WI38 (cell line): ENCODE measurements around the gene ASCC1.

Source experiments
- H3K4me3 ChIP-seq: 2 replicates; pipeline ENCODE4 v1.5.1; 2011; ENCODE audit warnings: low read depth, mild to moderate bottlenecking, control low read depth, low read length
- CTCF ChIP-seq: IDR thresholded peaks from 2 replicates; pipeline ENCODE4 v1.5.1; 2012; ENCODE audit warnings: low read depth, mild to moderate bottlenecking, control low read depth, low read length

ASCC1 gene, protein sequence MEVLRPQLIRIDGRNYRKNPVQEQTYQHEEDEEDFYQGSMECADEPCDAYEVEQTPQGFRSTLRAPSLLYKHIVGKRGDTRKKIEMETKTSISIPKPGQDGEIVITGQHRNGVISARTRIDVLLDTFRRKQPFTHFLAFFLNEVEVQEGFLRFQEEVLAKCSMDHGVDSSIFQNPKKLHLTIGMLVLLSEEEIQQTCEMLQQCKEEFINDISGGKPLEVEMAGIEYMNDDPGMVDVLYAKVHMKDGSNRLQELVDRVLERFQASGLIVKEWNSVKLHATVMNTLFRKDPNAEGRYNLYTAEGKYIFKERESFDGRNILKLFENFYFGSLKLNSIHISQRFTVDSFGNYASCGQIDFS

GRCh38 chr10:72215611-72216549 is at the start of gene ASCC1, which contains the start of gene ANAPC16:
Gene ASCC1 (minus strand): TSS chr10:72216276. CDS start chr10:72213298, 2,978 bp downstream.
Gene ANAPC16 (plus strand): TSS chr10:72216012. CDS start chr10:72223915, 7,903 bp downstream.
- no peak for TF ChIP-seq CTCF
- H3K4me3 ChIP-seq: peak within 1 kb of the TSS; percentile 86

DNA sequence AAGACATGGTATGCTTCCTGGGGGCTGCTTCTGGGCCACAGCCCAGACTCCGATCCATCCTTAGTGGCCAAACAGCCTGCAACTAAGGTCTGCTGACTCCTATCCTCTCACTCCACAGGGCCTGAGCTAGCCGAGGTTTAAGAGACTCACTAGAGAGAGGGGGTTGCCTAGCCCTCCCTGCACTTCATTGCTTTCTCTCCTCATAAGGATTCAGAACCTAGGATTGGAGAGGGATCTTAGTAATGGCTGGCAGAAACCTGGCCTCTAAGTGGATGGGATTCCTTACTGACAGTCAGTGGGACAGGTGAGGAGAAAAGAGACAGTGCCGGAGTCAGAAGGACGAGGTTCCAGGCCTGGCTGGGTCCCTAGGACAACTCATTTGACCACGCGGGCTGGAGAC is 49.4 kb upstream of the ASCC1 start:
- no peak for TF ChIP-seq CTCF
- H3K4me3 ChIP-seq: no peak overlapping the region

DNA sequence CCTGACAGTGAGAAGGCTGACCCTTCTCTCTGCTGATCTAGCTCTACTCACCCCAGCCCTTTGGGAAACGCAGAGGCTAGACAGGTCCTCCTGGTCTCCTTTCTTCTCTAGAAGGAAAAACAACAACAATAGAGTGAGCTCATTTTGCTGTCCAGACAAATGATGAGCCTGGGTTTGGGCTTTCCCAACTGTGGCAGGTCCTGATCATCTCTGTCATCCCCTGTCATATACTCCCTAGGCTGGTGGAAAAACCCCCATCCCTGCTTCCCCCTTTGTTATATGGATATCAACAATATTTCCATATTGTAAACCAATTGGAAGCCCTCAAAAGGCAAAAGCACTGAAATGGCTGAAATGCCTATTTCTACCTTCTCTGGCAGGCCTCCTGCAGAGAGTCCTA is 48.5 kb upstream of the ASCC1 start:
- TF ChIP-seq CTCF: no peak
- H3K4me3 ChIP-seq: no peak overlapping the region

DNA sequence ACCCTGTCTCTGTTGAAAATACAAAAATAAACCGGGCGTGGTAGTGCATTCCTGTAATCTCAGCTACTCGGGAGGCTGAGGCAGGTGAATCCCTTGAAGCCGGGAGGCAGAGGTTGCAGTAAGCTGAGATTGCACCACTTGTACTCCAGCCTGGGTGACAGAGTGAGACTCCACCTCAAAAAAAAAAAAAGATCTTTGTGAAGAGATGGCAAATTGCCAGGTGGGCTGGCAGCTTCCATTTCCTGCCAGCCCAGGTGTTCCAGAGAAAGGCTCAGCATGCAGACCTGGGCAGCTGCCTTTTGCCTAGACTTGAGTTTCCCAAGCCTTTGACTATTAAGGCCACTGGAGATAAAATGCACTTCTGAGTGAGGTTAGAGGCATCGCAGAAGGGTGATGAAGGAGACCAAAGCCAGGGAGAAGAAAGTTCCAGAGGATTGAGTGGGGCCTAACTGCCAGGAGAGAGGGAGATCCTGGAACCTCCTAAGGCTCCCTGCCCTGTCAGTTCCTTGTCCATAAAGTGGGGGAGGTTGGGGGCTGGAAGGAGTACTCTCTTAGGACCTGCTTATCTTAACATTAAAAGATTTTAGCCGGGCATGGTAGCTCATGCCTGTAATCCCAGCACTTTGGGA is 47.7 kb upstream of the ASCC1 start:
- no peak for TF ChIP-seq CTCF
- H3K4me3 ChIP-seq: no peak overlapping the region

DNA sequence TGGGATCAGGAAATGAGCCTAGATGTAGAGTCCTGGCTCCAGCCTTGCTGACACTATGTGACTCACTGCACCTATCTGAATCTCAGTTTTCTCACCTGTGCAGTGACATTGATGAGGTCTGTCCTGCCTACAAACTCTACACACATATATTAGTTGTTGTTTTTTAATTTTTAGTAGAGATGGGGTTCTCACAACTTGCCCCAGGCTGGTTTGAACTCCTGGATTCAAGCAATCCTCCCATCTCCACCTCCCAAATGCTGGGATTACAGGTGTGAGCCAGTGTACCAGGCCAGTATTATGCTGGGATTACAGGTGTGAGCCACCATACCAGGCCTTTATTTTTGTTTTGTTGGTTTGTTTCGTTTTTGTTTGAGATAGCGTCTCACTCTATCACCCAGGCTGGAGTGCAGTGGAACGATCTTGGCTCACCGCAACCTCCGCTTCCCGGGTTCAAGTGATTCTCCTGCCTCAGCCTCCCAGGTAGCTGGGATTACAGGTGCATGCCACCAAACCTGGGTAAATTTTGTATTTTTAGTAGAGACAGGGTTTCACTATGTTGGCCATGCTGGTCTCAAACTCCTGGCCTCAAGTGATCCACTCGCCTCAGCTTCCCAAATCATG is 45.8 kb upstream of the ASCC1 start:
- TF ChIP-seq CTCF: no peak
- no peak overlapping the region for H3K4me3 ChIP-seq

DNA sequence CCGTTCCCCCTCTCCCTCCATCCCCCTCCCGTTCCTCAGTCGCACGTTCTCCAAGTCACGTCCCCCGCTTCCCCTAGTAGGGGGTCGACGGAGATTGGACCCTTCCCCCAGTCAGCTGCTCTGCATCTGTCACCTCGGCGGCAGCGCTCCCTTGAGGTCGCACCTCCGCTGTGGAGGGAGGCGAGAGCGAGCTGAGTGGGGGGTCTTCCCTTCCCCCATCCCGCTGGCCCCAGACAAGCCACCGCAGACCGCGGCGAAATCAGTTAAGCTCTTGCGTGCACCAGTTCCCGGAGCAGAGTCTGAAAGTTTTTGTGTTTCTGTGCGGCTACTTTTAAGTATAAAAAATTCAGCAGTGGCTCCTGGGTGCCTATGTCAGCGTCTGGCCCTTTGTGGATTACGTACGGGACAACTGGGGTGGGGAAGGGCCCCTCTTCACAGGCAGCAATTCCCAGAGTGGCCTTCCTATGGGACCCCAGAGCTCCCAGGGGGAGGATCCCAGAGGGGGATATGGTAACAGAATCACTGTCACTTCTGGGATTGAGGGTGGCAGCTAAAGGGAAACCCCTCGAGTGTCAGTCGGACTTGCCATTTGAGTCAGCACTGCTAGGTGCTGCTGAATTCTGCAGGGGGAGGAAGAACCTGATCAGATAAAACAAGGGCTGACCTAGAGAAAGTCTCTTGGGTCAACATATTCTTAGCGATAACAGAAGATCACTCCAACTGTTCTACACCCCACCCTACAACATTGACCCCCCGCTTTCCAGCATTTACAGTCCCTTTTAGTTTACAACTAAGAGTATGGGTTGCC is 45.1 kb upstream of the ASCC1 start:
- peak overlapping the region; percentile 43 for H3K4me3 ChIP-seq
- TF ChIP-seq CTCF: no peak
